ENCODE measurements around the gene SYTL1.

GRCh38 chr1:27346991-27347624, 5.3 kb downstream of the SYTL1 start:
- TF ChIP-seq POLR2AphosphoS5 (IDR thresholded peaks at IDR 0.05; ENCODE audit: low read depth): no peak
- no peak for TF ChIP-seq CTCF (IDR thresholded peaks at IDR 0.05; ENCODE audit: insufficient read depth, low read length)

Measured in HL-60 (cell line).